MM.1S (cell line): ENCODE measurements around the gene SPOCK2.

Experiments
- DNase-seq: peaks from one replicate; pipeline ENCODE4 v3.0.0-alpha.2; 2015
- H2AFZ ChIP-seq: fragments of 300-600 bp; sonication (generic); 2 replicates; pipeline ENCODE4 v1.6.0; 2016; ENCODE audit warnings: antibody characterized with exemption, low read length
- H3F3A ChIP-seq: fragments of 300-600 bp; sonication (generic); 2 replicates; pipeline ENCODE4 v1.6.1; 2016; ENCODE audit warnings: mild to moderate bottlenecking, antibody characterized with exemption, low read length, moderate library complexity, mixed read lengths; ENCODE audit not compliant: insufficient read depth
- H3K27ac ChIP-seq: fragments of 300-600 bp; sonication (generic); 2 replicates; pipeline ENCODE4 v1.5.1; 2016; ENCODE audit warnings: mild to moderate bottlenecking, low read length
- H3K27me3 ChIP-seq: fragments of 300-600 bp; sonication (generic); replicated peaks from 2 replicates; pipeline ENCODE4 v1.6.0; 2016; ENCODE audit warnings: low read length; ENCODE audit not compliant: insufficient read depth
- H3K36me3 ChIP-seq: fragments of 300-600 bp; sonication (generic); replicated peaks from 2 replicates; pipeline ENCODE4 v1.6.1; 2016; ENCODE audit warnings: mild to moderate bottlenecking, low read length, mixed read lengths; ENCODE audit not compliant: insufficient read depth
- H3K4me1 ChIP-seq: fragments of 300-600 bp; sonication (generic); 2 replicates; pipeline ENCODE4 v1.6.1; 2016; ENCODE audit warnings: low read length, mixed read lengths
- H3K4me2 ChIP-seq: fragments of 300-600 bp; sonication (generic); 2 replicates; pipeline ENCODE4 v1.6.0; 2016; ENCODE audit warnings: low read depth, low read length
- H3K4me3 ChIP-seq: fragments of 300-600 bp; sonication (generic); 2 replicates; pipeline ENCODE4 v1.5.1; 2016; ENCODE audit warnings: low read length, mixed read lengths
- H3K79me2 ChIP-seq: fragments of 300-600 bp; sonication (generic); 2 replicates; pipeline ENCODE4 v1.6.1; 2016; ENCODE audit warnings: mixed run types, low read length, mixed read lengths
- H3K9ac ChIP-seq: fragments of 300-600 bp; sonication (generic); 2 replicates; pipeline ENCODE4 v1.6.1; 2016; ENCODE audit warnings: low read length, mixed read lengths
- H3K9me2 ChIP-seq: fragments of 300-600 bp; sonication (generic); replicated peaks from 2 replicates; pipeline ENCODE4 v1.6.1; 2016; ENCODE audit warnings: mild to moderate bottlenecking, low read length, mixed read lengths; ENCODE audit not compliant: insufficient read depth
- H3K9me3 ChIP-seq: fragments of 300-600 bp; sonication (generic); replicated peaks from 2 replicates; pipeline ENCODE4 v1.6.1; 2016; ENCODE audit warnings: mild to moderate bottlenecking, low read length, mixed read lengths; ENCODE audit not compliant: insufficient read depth
- H4K20me1 ChIP-seq: fragments of 300-600 bp; sonication (generic); 2 replicates; pipeline ENCODE4 v1.6.1; 2016; ENCODE audit warnings: mild to moderate bottlenecking, low read length, moderate library complexity, mixed read lengths; ENCODE audit not compliant: insufficient read depth
- CTCF ChIP-seq: fragments of 300-600 bp; sonication (generic); IDR thresholded peaks from 2 replicates; pipeline ENCODE4 v1.5.1; 2016; ENCODE audit warnings: antibody characterized with exemption, low read length, mixed read lengths
- EZH2 ChIP-seq: fragments of 300-600 bp; sonication (generic); optimal IDR thresholded peaks from 2 replicates; pipeline ENCODE3; 2017; ENCODE audit warnings: low read depth, mild to moderate bottlenecking, antibody characterized with exemption, low read length, mixed read lengths
- EZH2phosphoT487 ChIP-seq: fragments of 300-600 bp; sonication (generic); IDR thresholded peaks from 2 replicates; pipeline ENCODE4 v1.6.1; 2018; ENCODE audit warnings: antibody characterized with exemption, low read length

The SPOCK2 gene

GRCh38 chr10:72058989-72059842 is 29.1 kb downstream of the SPOCK2 start:
- Histone ChIP-seq H3F3A (no peaks in the 10 kb centered on the region), H4K20me1 (no peaks in the 10 kb centered on the region), H3K27ac (no peak overlapping the region), H3K4me3 (no peak overlapping the region), H3K4me1 (no peaks in the 10 kb centered on the region), H3K9ac (no peak overlapping the region), H3K79me2 (no peaks in the 10 kb centered on the region), H3K4me2 (no peak overlapping the region), H3K9me3 (no peaks in the 10 kb centered on the region), H3K9me2 (no peaks in the 10 kb centered on the region), H2AFZ (no peak overlapping the region), H3K27me3 (no peaks in the 10 kb centered on the region), H3K36me3 (no peaks in the 10 kb centered on the region)
- DNase-seq: no peak
- no peak for TF ChIP-seq CTCF
- TF ChIP-seq EZH2: no peak
- no peak for TF ChIP-seq EZH2phosphoT487

DNA sequence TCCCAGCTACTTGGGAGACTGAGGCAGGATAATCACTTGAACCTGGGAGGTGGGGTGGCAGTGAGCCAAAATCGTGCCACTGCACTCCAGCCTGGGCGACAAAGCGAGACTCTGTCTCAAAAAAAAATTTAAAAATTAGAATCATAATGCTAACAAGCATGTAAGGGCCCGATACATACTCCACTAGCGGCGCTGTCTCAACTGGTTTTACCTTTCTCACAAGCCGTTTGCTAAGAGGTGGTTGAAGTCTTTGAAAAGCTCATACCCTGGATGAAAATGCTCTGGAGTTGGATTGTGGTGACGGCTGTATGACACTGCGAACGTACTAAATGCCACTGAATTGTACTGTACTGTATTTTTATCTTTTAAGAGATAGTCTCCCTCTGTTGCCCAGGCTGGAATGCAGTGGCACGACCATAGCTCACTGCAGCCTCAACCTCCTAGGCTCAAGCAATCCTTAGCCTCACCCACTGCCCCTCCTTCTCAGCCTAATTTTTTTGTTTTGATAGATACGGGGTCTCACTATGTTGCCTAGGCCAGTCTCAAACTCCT is 29.9 kb downstream of the SPOCK2 start:
- no peak overlapping the region for H3K9ac ChIP-seq
- no peaks in the 10 kb centered on the region for H3K4me1 ChIP-seq
- H3K79me2 ChIP-seq: no peaks in the 10 kb centered on the region
- no peaks in the 10 kb centered on the region for H4K20me1 ChIP-seq
- H3K4me2 ChIP-seq: no peak overlapping the region
- no peak overlapping the region for H3K27ac ChIP-seq
- no peaks in the 10 kb centered on the region for H3K9me3 ChIP-seq
- H2AFZ ChIP-seq: no peak overlapping the region
- H3K36me3 ChIP-seq: no peaks in the 10 kb centered on the region
- TF ChIP-seq CTCF (no peak), EZH2phosphoT487 (no peak), EZH2 (no peak)
- DNase-seq: no peak
- no peaks in the 10 kb centered on the region for H3K9me2 ChIP-seq
- no peaks in the 10 kb centered on the region for H3K27me3 ChIP-seq
- no peak overlapping the region for H3K4me3 ChIP-seq
- H3F3A ChIP-seq: no peaks in the 10 kb centered on the region

- H3K27ac ChIP-seq: no peak overlapping the region
- no peak for DNase-seq
- H3K36me3 ChIP-seq: no peaks in the 10 kb centered on the region
- no peak for TF ChIP-seq EZH2
- no peak for TF ChIP-seq EZH2phosphoT487
- TF ChIP-seq CTCF: no peak
- no peak overlapping the region for H3K9ac ChIP-seq
- no peaks in the 10 kb centered on the region for H3K9me2 ChIP-seq
- no peak overlapping the region for H2AFZ ChIP-seq
- H3K9me3 ChIP-seq: no peaks in the 10 kb centered on the region
- no peaks in the 10 kb centered on the region for H3F3A ChIP-seq
- H3K4me3 ChIP-seq: no peak overlapping the region
- no peaks in the 10 kb centered on the region for H4K20me1 ChIP-seq
- no peaks in the 10 kb centered on the region for H3K79me2 ChIP-seq
- H3K4me2 ChIP-seq: no peak overlapping the region
- H3K27me3 ChIP-seq: no peaks in the 10 kb centered on the region
- H3K4me1 ChIP-seq: no peaks in the 10 kb centered on the region
Observed at GRCh38 chr10:72056932-72057751, 31.2 kb downstream of the SPOCK2 start.
